Endothelial cell of umbilical vein (primary cell): ENCODE measurements around the gene SST. TPM values are rescaled to one million over a fixed set of nuclear protein-coding genes. Genes with fewer than 3 reads are reported as not detected.

ENCODE experiments used
- BruUV-seq: library from RNA; stranded (reverse); fragments of 400-500 nt; replicated peaks from 2 replicates; lab custom pipeline; 2021; lab: Mats Ljungman, UMichigan
- CTCF ChIA-PET: fragments of 300-600, 350-600 bp; sonication (Branson Sonifier 250); formaldehyde crosslinking; loops from one replicate; lab custom pipeline; 2021; ENCODE audit warnings: antibody characterized with exemption, inconsistent platforms; lab: Charles Lee
- POLR2A ChIA-PET: fragments of 300-600, 350-600 bp; sonication (Branson Sonifier 250); formaldehyde crosslinking; loops from one replicate; lab custom pipeline; 2021; ENCODE audit warnings: antibody characterized with exemption, inconsistent platforms; lab: Charles Lee
- DNase-seq: peaks from one replicate; pipeline ENCODE4 v3.0.0-alpha.2; 2011; ENCODE audit warnings: low read depth, low spot score
- FAIRE-seq: peaks from 2 replicates; lab custom pipeline; 2011; peaks lifted over from hg19 to GRCh38; lab: Jason Lieb, UNC
- H2AFZ ChIP-seq: 2 replicates; pipeline ENCODE4 v1.6.0; 2012; ENCODE audit warnings: low read depth, low read length, control low read depth, inconsistent platforms
- H3K27ac ChIP-seq: 2 replicates; pipeline ENCODE4 v1.5.1; 2011; ENCODE audit warnings: low read depth, mild to moderate bottlenecking, control low read depth, low read length, moderate library complexity; ENCODE audit not compliant: insufficient read depth
- H3K27me3 ChIP-seq, 2 experiments: 2 replicates each; pipeline versions ENCODE4 v1.6.0 to v1.6.1; 2011; ENCODE audit warnings: low read length in 2 of 2, mixed read lengths in 1 of 2; ENCODE audit not compliant: control insufficient read depth in 2 of 2, insufficient read depth in 2 of 2
- H3K36me3 ChIP-seq, 2 experiments: 2 replicates in 1 of 2; 3 replicates in 1 of 2; pipeline ENCODE4 v1.5.1; 2011; ENCODE audit warnings: low read length in 2 of 2, mild to moderate bottlenecking in 1 of 2, moderate library complexity in 1 of 2; ENCODE audit not compliant: control insufficient read depth in 2 of 2, insufficient read depth in 2 of 2; ENCODE audit errors: extremely low read depth in 1 of 2
- H3K4me1 ChIP-seq: 3 replicates; pipeline ENCODE4 v1.5.1; 2011; ENCODE audit warnings: mild to moderate bottlenecking, low read length; ENCODE audit not compliant: control insufficient read depth, insufficient read depth; ENCODE audit errors: extremely low read depth
- H3K4me2 ChIP-seq: 2 replicates; pipeline ENCODE4 v1.6.1; 2011; ENCODE audit warnings: low read length, control low read depth, mixed read lengths; ENCODE audit not compliant: insufficient read depth
- H3K4me3 ChIP-seq, 3 experiments: fragments of 200-600 bp in 1 of 3; sonication (generic), shearing (Covaris generic) in 1 of 3; replicated peaks in 1 of 3; 2 replicates each; pipeline ENCODE4 v1.5.1; 2011 to 2016; ENCODE audit warnings: control low read depth in 3 of 3, low read length in 3 of 3, mild to moderate bottlenecking in 2 of 3, inconsistent platforms in 1 of 3, low read depth in 1 of 3, moderate library complexity in 1 of 3; ENCODE audit not compliant: insufficient read depth in 1 of 3
- H3K79me2 ChIP-seq: 2 replicates; pipeline ENCODE4 v1.6.0; 2012; ENCODE audit warnings: low read length, inconsistent platforms; ENCODE audit not compliant: control insufficient read depth, insufficient read depth
- H3K9ac ChIP-seq: replicated peaks from 2 replicates; pipeline ENCODE3; 2011; ENCODE audit warnings: low read length, control low read depth; ENCODE audit not compliant: insufficient read depth; ENCODE audit errors: extremely low read depth
- H3K9me1 ChIP-seq: replicated peaks from 3 replicates; pipeline ENCODE4 v1.6.0; 2011; ENCODE audit warnings: mild to moderate bottlenecking, low read length; ENCODE audit not compliant: control insufficient read depth, insufficient read depth; ENCODE audit errors: extremely low read depth
- H3K9me3 ChIP-seq: replicated peaks from 2 replicates; pipeline ENCODE4 v1.5.1; 2012; ENCODE audit warnings: low read length, inconsistent platforms; ENCODE audit not compliant: control insufficient read depth, insufficient read depth
- H4K20me1 ChIP-seq: replicated peaks from 2 replicates; pipeline ENCODE3; 2011; ENCODE audit warnings: mild to moderate bottlenecking, low read length; ENCODE audit not compliant: control insufficient read depth, insufficient read depth; ENCODE audit errors: extremely low read depth
- CTCF ChIP-seq, 2 donors: IDR thresholded peaks; 1 replicate in 1 of 2; 2 replicates in 1 of 2; pipeline ENCODE4 v1.5.1; 2011; ENCODE audit warnings: low read length in 2 of 2, mild to moderate bottlenecking in 2 of 2, moderate library complexity in 2 of 2, control low read depth in 1 of 2, inconsistent platforms in 1 of 2, low read depth in 1 of 2; ENCODE audit not compliant: insufficient read depth in 1 of 2; ENCODE audit errors: extremely low read depth in 1 of 2
- EZH2 ChIP-seq: IDR thresholded peaks from 2 replicates; pipeline ENCODE4 v1.6.1; 2012; ENCODE audit warnings: borderline replicate concordance, low read depth, mild to moderate bottlenecking, moderate library complexity, low read length, inconsistent platforms; ENCODE audit not compliant: severe bottlenecking
- FOS ChIP-seq: IDR thresholded peaks from 2 replicates; pipeline ENCODE4 v1.6.1; 2011; ENCODE audit warnings: mild to moderate bottlenecking, low read length, moderate library complexity, borderline replicate concordance; ENCODE audit not compliant: insufficient read depth
- JUN ChIP-seq: IDR thresholded peaks from 2 replicates; pipeline ENCODE4 v1.6.1; 2011; ENCODE audit warnings: borderline replicate concordance, low read depth; ENCODE audit not compliant: insufficient read length, insufficient read depth
- POLR2A ChIP-seq: IDR thresholded peaks from 2 replicates; pipeline ENCODE4 v1.6.1; 2012; ENCODE audit warnings: low read depth, mild to moderate bottlenecking, control low read depth, low read length
- dilution Hi-C: fragments of 300-500 bp; cut with MboI; formaldehyde crosslinking; loops from one replicate; pipeline ENCODE4 v1.15.0; 2019; ENCODE audit warnings: low sequenced_read_pairs; ENCODE audit not compliant: extremely low pct_ligation_motif_present
- intact Hi-C: fragments of 100-400 bp; cut with micrococcal nuclease; formaldehyde crosslinking; loops from one replicate; pipeline ENCODE4 v1.10.0; 2022
- polyA plus RNA-seq, 4 experiments: library from polyadenylated mRNA; depleted of rRNA in 3 of 4; stranded (reverse) in 3 of 4; unstranded in 1 of 4; fragments of >200 nt; gene quantifications; 2 replicates each; pipeline versions ENCODE4 v1.2.1 to v1.2.3, GENCODE V29; 2011 to 2012; ENCODE audit warnings: missing spikeins in 1 of 4
- total RNA-seq: library from RNA; stranded (reverse); gene quantifications from 2 replicates; pipeline ENCODE4 v1.2.3, GENCODE V29; 2021

Gene SST
- total and polyA plus RNA-seq, 2 donors (not counting 3 experiments of a cell fraction or from before 2014, with no cell fraction given) = not detected

GRCh38 chr3:187661267-187661666 lies 8.9 kb downstream of the SST start:
- Histone ChIP-seq H3K4me1 (no peaks in the 10 kb centered on the region), H3K36me3 (no peaks in the 10 kb centered on the region), H3K4me3 (no peak overlapping the region), H3K9me3 (no peaks in the 10 kb centered on the region), H3K27ac (no peak overlapping the region), H3K9me1 (no peaks in the 10 kb centered on the region), H3K27me3 (no peaks in the 10 kb centered on the region), H3K9ac (no peak overlapping the region), H2AFZ (no peak overlapping the region), H3K4me2 (no peak overlapping the region), H4K20me1 (no peaks in the 10 kb centered on the region), H3K79me2 (no peaks in the 10 kb centered on the region)
- FAIRE-seq (no peak), DNase-seq (no peak)
- dilution Hi-C loops = no loop called here
- CTCF ChIA-PET = interaction anchor here (1.0 to 4.4 kb wide), 4 partner anchors 15 to 343 kb away, joined by 3 to 21 read pairs (median 3); no protein-coding TSS in a partner anchor
- no TSS peak for BruUV-seq
- POLR2A ChIA-PET = no interaction called here
- TF ChIP-seq JUN (no peak), FOS (no peak)
- intact Hi-C loops = no loop called here

GRCh38 chr3:187651282-187651681 lies 18.9 kb downstream of the SST start:
- no TSS peak for BruUV-seq
- no peak overlapping the region for H3K9ac ChIP-seq
- H3K9me3 ChIP-seq = no peaks in the 10 kb centered on the region
- no peak overlapping the region for H2AFZ ChIP-seq
- TF ChIP-seq EZH2 (no peak), CTCF (IDR thresholded peaks at IDR 0.05; ENCODE audit: extremely low read depth in 1 of 2, insufficient read depth in 1 of 2, low read depth in 1 of 2, low read length in 2 of 2) (no peak), POLR2A (no peak)
- no peaks in the 10 kb centered on the region for H3K27me3 ChIP-seq
- no peak overlapping the region for H3K4me2 ChIP-seq
- no peaks in the 10 kb centered on the region for H3K36me3 ChIP-seq
- no peaks in the 10 kb centered on the region for H3K4me1 ChIP-seq
- H3K9me1 ChIP-seq = no peaks in the 10 kb centered on the region
- POLR2A ChIA-PET = no interaction called here
- H4K20me1 ChIP-seq = no peaks in the 10 kb centered on the region
- no peak for FAIRE-seq
- DNase-seq = no peak
- dilution Hi-C loops = no loop called here
- H3K4me3 ChIP-seq = no peak overlapping the region
- no peak overlapping the region for H3K27ac ChIP-seq
- CTCF ChIA-PET = interaction anchor here (1.2 to 1.6 kb wide), 2 partner anchors 28 to 431 kb away, joined by 3 to 8 read pairs; no protein-coding TSS in a partner anchor
- intact Hi-C loops = no loop called here
- H3K79me2 ChIP-seq = no peaks in the 10 kb centered on the region
